ENCODE data around the gene TACO1.

TACO1 gene

DNA sequence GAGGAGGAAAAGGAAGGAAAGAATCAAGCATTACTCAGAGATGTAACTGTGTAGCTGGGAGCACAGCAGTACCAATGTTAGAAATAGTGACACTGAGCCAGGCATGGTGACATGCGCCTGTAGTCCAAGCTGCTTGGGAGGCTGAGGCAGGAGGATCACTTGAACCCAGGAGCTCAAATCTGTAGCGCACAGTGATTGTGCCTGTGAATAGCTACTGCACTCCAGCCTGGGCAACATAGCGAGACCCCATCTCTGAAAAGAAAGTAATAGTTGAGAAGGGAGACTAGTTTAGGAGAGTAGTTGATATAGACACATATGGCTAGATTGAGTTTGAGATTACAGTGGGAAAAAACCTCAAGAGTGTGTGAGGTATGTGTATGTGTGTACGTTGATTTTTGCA is 39.3 kb downstream of the TACO1 start:
- DNase-seq (ENCODE audit: low read depth) = no peak

DNA sequence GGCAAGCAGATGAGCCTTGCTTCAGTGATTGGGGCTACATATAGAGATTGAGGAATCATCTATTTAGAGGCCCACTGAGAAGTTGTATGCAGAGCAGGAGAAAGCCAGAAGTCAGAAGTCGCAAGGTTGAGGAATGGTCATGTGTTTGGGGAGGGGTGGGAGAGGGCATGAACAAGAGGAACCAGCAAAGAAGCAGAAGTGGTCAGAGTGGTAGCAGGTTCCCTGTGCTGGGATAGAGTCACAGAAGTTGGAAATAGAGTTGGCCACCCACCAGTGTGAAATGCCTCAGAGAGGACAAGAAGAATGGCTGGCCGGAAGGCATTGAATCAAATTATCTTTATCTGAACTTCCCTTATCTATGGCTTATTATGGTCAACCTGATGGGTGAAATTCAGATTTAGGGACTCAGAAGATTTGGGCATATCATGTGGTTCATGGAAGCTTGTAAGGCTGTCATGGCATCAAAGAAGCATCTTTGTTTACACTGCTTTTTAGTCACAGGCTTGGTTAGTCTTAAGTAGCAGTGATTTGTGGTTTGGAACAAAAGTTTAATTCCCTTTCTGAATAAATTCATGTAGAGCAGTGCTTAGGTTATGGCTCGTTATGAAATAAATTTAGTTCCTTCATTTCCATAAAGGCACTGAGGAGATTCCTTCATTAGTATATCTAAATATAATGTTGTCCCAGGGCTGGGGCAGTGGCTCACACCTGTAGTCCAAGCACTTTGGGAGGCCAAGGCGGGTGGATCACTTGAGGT is 41.2 kb downstream of the TACO1 start:
- no peak for DNase-seq (ENCODE audit: low read depth)

DNA sequence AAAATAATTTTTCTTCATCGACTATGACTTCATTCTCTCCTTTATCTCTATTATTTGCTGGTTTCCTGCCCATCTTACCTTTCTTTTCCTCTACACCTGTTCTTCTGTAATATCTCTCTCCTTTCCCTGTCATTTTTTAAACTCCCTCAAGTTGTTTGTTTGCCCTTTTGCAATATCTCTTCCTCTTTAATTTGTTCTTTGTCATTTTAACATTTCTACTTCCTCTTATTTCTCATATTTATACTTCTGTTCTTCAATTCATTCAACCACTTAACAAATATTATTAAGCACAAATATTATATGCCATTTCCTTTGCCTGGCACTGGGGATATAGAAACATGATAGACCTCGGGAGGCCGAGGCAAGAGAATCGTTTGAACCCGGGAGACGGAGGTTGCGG is 44.2 kb downstream of the TACO1 start:
- no peak for DNase-seq (ENCODE audit: low read depth)

DNA sequence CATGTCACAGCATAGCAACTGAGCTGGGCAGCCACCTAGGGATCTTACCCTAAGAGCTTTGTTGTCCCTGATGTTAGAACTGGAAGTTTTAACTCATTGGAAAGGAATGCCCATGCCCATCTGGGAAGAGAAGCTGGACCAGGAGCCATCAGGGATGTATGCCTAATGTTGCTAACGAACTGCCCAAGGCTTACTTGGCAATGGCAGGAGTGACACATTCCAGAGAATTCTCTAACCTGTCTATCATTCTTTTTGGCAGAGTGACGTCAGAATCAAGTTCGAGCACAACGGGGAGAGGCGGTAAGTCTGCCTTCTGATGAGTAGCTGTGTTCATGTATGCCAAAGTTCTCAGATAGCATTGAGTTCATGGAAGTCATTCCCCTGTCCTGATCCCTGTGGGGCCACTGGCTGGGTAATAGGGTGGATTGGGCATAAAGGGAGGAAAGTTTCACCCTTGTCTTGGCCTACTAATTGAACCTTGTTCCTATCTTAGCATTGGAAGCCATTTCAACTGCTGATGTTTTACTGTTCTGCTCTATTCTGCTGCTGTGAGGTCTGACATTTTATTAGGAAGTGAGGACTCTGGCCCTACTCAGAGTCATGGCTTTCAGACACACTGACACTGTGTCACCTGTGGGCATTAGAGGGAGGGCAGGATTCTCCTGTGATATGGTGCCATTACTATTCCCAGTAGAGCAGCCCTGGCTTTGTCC is 45.2 kb downstream of the TACO1 start:
- DNase-seq (ENCODE audit: low read depth) = no peak

DNA sequence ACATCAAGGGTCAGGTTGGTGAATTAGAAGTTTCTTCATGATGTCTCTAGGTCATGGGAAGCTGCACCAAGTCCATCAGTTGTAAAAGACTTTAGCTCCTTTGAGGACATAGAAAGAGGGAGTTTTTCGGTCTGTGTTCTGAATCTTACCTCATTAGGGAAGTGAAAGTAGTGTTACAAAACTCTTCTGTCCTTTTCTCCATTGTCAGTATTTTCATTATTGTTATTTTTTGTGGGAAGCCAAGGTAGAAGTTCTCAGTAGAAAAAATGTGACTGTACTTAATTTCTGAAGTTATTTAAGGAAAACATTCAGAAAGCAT is 45.8 kb downstream of the TACO1 start:
- no peak for DNase-seq (ENCODE audit: low read depth)

DNA sequence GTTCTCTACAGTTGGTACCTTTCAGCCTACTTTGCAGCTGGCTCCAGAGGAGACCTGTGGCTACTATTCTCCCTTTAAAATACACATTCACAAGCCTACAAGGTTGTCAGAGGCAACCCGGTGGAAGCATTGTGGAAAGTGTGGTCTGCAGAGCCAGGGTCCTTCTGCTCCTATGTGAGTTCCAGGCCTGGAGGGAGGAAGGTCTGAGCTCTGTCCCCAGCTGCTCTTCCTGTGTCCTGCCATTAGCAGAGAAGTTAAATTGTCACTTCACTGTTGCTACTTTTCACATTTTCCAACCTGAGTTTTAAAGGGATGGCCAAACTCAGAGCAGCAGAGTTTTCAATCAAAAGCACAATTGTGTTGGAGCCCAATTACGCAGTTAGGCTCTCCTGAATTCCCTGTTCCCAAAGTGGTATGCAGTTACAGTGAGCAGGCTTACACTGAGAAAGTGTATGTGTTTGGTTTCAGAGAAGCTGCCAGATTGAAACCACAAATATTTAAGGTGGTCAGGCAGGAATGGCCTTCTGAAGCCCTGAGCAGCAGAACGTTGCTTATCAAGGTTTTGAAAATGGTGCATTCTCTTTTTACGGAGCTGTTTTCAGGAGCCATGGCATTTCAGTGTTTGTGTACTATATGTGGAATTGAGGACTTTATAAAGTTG is 46.5 kb downstream of the TACO1 start:
- peak; percentile 28 for DNase-seq (ENCODE audit: low read depth)

DNA sequence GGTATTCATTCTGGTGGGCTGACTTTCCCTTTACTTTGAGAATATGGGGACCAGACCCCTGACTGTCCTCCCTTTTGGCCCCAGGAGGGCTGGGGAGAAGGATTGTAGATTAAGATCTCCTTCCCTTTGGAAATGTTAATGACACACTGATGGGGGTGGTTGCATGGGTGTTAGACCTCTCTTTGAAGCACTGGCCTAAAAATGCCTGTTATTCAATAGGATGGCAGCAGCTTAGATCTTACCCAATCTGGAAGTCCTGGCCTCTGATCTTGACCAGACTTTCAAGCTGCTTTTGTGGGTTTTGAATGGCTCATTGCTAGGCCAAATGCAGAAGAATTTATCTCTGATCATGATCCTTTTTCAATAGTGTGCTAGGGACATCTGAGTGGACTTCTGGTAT is 47.2 kb downstream of the TACO1 start:
- DNase-seq (ENCODE audit: low read depth) = no peak

DNA sequence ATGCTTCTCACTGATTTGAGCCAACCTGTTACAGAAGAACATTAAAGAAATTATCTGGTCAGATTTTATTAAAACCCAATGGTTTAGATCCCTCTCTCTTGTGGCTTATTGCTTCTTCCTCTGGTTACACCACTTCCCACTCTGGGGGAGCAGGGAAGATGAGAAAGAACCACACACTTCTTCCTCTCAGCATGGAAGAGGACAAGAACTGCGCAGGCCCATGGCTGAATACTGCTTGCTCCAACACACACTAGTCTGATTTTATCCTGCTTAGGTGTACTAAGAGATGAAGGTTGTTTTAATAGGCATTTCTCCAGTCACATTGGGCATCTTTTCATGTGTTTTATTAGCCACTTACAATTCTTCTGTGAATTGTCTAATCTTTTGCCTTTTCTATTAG is 49.1 kb downstream of the TACO1 start:
- DNase-seq (ENCODE audit: low read depth) = no peak

DNA sequence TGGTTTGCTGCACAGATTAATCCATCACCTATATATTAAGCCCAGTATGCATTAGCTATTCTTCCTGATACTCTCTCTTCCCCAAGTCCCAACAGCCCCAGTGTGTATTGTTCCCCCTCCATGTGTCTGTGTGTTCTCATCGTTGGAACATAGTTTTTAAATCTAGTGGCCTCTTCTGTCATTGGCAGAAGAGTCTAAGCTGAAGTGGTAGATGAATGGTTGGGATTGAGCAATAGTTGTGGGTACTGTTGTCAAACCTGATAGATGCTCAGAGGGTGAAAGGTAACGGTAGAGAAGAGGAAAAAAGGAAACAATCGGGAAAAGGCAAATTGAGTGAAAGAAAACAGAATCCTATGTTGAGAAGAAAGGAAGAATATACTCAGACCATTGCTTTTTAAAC is 51.4 kb downstream of the TACO1 start:
- no peak for DNase-seq (ENCODE audit: low read depth)

DNA sequence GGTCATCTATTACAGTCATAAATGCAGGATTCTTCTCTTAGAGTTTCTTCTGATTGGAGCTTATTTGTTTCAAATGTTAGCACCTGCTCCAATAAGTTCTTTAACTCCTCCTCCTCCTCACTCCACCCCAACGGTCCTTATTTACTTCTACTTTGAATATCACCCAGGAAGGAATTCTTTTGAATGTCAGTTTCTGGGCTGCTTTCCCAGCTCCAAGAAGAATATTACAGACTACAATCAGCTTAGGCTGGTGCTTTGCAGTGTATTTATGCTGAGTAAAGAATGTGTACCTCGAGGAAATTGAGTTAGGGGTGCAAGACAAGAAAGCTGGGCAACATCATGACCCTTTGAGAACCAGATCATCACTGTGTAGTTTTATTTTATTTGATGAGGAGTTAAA is 52.4 kb downstream of the TACO1 start:
- no peak for DNase-seq (ENCODE audit: low read depth)

DNA sequence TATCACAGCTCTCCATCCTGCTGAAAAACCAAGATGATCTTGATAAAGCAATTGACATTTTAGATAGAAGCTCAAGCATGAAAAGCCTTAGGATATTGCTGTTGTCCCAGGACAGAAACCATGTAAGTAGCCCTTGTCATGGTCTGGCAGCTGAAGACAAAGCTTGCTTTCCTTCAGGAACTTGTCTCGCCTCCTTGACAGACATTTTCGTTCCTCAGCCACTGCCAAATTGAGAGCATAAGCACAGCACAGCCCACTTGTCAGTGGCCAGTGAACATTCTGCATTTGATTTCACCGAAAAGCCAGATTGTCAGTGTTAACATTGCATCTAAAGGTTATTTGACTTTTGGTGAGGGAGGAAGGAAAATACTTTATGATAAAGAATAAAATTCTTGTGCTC is 57.1 kb downstream of the TACO1 start:
- DNase-seq (ENCODE audit: low read depth) = no peak

Measured in ELR (cell line).